HuH-7 (cell line): ENCODE data around the gene THOC7.

Source experiments
- DNase-seq: peaks from one replicate; pipeline ENCODE4 v3.0.0; 2011; ENCODE audit warnings: low spot score

THOC7 gene

DNA sequence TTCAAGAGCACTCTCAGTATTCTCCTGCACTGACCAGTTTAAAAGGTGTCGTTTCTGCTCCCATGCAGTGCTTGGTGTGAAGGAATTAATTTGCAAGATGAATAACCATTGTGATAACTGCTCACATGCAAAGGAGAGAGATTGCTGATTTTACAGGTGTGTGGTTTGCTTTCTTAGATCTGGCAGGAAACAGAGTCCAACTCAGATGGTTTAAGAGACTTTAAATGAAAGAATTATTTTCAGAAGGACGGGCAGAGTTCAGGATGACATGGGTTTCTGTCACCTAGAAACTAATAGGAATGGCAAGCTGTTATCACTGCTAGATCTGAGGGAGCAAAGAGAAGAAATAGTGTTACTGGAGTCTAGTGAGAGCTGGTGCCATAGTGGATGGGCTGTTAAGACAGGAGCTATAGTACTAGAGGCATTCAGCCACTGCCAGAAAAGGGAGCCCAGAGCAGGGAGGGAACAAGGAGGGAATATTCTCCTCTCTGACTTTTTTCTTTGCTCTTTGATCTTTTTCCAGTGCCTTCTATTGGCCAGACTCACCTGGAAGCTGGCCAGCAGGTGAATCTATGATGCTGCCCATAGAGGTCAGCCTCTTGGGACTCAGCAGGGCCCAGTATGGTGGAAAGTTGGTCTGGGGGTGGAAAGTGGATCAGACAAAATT is 14.9 kb upstream of the THOC7 start:
- DNase-seq, result no peak

- no peak for DNase-seq
Observed at GRCh38 chr3:63877737-63878393, 14.3 kb upstream of the THOC7 start.

GRCh38 chr3:63876260-63876659 is 12.7 kb upstream of the THOC7 start:
- DNase-seq, result no peak

DNA sequence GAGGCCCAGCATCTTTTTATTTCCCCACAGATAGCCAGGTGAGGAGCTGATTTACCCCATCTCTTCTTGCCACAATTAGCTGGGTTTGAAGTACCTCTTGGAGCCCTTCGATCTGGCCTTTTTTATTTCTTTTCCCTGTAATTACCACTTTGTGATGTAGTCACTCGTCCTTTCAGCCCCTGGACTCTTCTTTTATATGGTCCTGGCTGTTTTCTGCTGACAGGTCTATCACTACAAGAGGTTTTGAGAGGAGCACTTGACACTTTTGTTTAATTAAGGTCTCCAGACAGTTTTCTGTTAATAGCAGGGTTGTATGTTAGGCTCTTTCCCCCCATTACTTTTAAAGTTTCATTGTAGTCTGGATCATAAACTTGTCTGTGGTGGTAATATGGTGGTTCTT is 11.9 kb upstream of the THOC7 start:
- DNase-seq, result no peak

- DNase-seq, result no peak
Observed at GRCh38 chr3:63874769-63875168, 11.2 kb upstream of the THOC7 start.

GRCh38 chr3:63872135-63872924 is 8.7 kb upstream of the THOC7 start:
- no peak for DNase-seq

DNA sequence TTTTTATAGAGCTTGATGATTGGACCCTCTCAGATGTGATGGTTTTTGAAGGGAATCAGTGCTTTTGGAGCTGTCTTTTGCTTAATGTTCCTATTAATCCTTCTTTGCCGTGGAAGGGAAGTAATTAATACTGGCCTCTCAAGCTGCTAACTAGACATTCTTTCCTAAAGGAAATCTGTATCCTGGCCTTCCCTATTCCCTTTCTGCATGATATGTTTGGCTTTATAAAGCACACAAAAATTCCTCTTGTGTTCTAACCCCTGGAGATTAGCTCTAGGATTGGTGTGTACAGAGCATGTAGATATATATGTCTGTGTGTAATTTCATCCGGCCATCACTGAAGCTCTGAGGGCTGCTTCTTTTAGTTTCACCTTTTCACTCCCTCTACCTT is 7.0 kb upstream of the THOC7 start:
- DNase-seq, result no peak

- no peak for DNase-seq
Observed at GRCh38 chr3:63869940-63870614, 6.5 kb upstream of the THOC7 start.

DNA sequence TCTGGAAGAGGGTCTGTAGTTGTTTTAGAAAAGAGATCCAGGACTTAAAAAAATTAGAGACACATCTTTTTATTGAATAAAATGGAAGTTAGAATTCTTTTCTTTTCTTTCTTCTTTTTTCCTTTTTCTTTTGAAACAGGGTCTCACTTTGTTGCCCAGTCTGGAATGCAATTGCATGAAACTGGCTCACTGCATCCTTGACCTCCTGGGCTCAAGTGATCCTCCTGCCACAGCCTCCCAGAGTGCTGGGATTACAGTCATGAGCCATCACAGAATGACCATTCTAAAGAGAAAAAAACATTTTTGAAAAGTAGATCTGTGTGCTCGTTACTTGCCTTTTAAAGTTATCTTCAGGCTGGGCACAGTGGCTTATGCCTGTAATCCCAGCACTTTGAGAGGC is 3.6 kb upstream of the THOC7 start:
- DNase-seq, result no peak

DNA sequence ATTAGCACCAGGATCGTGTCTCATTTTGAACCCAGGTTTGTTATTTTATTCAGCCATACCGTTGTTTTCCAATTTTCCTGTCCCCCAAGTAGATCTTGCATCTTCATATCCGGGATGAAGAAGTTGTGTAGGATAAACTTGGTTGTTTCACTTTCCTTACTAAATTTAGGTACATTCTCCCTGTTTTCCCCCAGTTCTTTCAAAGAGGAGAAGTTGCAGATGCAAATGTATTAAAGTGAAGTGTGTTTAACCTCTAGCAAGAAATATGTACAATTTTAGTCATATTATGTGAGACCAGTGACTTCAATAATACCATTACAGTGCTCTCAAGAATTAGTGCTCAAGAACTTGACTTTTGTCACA is 1.3 kb upstream of the THOC7 start:
- DNase-seq, result no peak

DNA sequence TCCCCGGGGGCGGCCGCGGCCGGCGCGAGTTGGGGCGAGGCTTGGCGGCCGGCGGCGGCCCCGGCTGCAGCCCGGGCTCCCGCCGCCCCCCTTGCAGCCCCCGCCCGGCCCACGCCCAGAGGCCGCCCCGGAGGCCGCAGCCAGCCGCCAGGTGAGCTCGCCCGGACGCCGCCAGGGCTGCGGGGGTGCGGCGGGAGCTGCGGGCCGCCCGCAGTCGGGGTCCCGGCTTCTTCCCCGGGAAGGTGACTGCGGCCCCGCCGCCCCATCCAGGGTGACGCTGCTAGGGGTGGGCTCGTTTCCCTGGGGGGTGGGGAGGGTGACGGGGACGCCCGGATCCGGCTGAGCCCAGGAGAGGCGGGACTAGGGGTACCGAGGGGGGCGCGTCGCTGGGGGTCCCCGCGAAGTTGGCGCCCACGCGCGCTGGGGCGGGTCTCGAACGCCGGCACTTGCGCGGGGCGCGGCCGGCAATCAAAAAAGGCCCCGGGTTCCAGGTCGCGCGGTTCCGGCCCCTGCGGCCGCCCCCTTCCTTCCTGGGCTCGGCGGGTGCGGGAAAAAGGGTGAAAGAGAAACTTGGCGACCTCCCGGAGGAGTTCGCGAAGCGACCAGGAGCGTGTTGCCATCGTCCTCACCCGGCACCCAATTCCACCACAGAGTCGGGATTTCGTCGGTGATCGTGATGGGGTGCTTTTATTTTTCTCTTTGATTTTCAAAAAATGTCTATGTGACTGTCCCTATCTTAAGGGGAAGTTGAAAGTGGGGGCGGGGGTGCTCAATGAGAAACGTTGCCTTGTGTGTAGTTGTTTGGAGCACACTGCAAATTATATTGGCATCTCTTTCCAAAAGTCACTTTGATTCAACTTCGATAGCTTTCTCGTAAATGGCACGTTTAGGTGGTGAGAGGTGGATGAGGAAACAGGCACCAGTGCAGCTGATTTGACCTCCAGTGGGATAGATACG is 681 bp upstream of the THOC7 start:
- no peak for DNase-seq

DNA sequence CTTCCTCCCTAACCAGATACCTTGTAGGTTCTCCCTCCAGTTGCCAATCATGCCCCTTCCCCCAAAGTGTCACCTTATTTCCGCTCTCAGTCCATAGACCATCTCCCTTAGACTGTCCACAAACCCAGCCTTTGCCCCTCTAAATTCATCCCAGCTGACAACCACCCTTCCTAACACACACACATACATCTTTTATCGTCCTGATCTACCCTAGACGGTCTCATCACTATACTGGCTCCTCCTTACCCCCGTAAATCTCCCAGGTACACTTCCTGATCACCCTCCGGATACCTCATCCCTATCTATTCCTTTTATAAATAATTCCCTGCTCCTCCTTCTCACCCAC is 828 bp downstream of the THOC7 start:
- DNase-seq, result no peak

DNA sequence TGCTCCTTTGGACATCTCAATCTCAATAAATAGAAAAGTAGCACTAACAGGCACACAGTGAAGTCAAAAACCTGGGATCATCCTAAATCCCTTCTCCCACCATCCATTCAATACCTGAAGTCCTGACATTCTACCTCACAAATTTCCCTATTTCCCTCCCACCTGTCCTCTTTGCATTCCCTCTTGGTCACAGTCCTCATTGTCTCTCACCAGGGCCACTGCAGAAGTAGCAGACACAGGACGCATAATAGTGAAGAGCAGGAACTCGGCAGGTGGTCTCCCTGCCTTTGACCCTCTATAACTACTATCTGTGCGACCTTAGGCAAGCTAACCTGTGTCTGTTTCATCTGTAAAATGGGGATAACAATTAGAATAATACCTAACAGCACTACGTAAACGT is 2.3 kb downstream of the THOC7 start:
- DNase-seq, result no peak

GRCh38 chr3:63860776-63861175 is 2.8 kb downstream of the THOC7 start:
- DNase-seq, result no peak

GRCh38 chr3:63857311-63857710 is 6.3 kb downstream of the THOC7 start:
- DNase-seq, result no peak

DNA sequence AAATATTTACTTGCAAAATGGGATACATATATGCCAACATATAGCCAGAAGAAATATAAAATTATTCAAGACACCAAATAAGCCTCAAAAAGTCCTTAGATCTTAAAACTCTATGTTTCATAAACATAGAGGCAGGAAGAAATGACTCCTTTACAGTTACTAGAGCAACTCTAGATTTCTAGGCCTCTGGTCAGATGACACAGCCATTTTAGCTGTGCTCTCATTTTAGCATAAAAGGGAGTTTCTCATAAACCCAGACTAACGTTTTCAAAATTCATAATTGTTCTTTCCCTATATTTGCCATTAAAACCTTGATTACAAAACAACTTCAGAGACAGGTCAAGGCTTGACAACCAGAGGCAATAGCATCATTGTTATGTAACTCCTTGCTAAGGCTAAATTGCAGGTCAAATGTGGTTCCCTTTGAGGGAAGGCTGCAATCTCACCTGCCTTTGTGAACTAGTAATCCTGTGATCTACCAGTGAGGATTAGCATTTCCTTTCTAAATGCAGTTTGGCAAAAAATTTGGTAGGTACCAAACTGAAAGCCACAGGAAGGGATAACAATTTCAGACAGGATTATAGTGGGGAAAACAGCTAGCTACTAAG is 8.2 kb downstream of the THOC7 start:
- DNase-seq, result no peak

GRCh38 chr3:63853106-63853505 is 10.5 kb downstream of the THOC7 start:
- no peak for DNase-seq

- DNase-seq, result no peak
Observed at GRCh38 chr3:63851287-63851686, 12.3 kb downstream of the THOC7 start.

- DNase-seq, result no peak
Observed at GRCh38 chr3:63849175-63849574, 14.4 kb downstream of the THOC7 start.

- no peak for DNase-seq
Observed at GRCh38 chr3:63847718-63848450, 15.7 kb downstream of the THOC7 start.

- no peak for DNase-seq
Observed at GRCh38 chr3:63845215-63845614, 18.4 kb downstream of the THOC7 start.
